ENCODE measurements around the gene RARB. TPM values are rescaled to one million over a fixed set of nuclear protein-coding genes. Genes with fewer than 3 reads are reported as not detected.

The RARB gene
- total RNA-seq, 2 donors from 2014 or later: 21.5 to 21.9 TPM

DNA sequence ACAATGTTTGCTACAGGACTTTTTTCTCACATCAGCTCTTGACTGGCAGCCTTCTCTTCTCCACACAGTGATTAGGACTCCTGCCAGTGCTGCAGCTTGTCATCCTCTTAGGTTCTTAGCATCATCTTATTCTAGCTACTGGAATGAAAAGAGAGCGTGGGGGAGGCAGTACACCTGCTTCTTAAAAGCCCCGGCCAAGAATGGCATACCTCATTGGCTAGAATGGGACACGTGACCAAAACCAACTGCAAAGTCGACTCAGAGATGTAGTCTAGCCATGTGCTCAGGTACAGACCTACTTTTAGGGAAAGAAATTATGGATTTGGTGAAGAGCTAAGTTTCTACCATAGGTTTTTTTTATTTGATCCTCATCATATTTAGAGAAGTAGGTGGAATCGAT is 44.1 kb downstream of the RARB start:
- Histone ChIP-seq H3K4me1 (ENCODE audit: control insufficient read depth, insufficient read depth, low read length) (peaks cover 9% of the 10 kb centered on the region), H3K9me3 (ENCODE audit: control insufficient read depth, low read length) (no peaks in the 10 kb centered on the region), H3K9ac (ENCODE audit: extremely low read depth, low read length, poor library complexity, severe bottlenecking) (no peak overlapping the region), H3K36me3 (ENCODE audit: control insufficient read depth, insufficient read depth, low read length) (peaks cover 13% of the 10 kb centered on the region), H3K4me3 (ENCODE audit: low read length) (no peak overlapping the region), H3K27me3 (ENCODE audit: control insufficient read depth, insufficient read depth, low read length, poor library complexity, severe bottlenecking) (no peaks in the 10 kb centered on the region), H3K27ac (ENCODE audit: low read depth, low read length) (no peak overlapping the region)
- Mint-ChIP-seq H3K9me3 (no peaks in the 10 kb centered on the region), H3K27ac (no peak overlapping the region), H3K4me1 (peaks cover 38% of the 10 kb centered on the region), H3K4me3 (no peak overlapping the region), H3K27me3 (ENCODE audit: insufficient read depth) (no peaks in the 10 kb centered on the region), H3K36me3 (ENCODE audit: low read depth) (peaks cover 6% of the 10 kb centered on the region)
- TF ChIP-seq, protein P1, sequence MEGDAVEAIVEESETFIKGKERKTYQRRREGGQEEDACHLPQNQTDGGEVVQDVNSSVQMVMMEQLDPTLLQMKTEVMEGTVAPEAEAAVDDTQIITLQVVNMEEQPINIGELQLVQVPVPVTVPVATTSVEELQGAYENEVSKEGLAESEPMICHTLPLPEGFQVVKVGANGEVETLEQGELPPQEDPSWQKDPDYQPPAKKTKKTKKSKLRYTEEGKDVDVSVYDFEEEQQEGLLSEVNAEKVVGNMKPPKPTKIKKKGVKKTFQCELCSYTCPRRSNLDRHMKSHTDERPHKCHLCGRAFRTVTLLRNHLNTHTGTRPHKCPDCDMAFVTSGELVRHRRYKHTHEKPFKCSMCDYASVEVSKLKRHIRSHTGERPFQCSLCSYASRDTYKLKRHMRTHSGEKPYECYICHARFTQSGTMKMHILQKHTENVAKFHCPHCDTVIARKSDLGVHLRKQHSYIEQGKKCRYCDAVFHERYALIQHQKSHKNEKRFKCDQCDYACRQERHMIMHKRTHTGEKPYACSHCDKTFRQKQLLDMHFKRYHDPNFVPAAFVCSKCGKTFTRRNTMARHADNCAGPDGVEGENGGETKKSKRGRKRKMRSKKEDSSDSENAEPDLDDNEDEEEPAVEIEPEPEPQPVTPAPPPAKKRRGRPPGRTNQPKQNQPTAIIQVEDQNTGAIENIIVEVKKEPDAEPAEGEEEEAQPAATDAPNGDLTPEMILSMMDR (conservative IDR thresholded peaks at IDR 0.05): no peak
- WGBS, 2 experiments (ENCODE audit: insufficient coverage in 1 of 2, insufficient read length in 1 of 2): 87 to 96% methylated on average over 2 to 5 of the region's 5 CpGs
- no peak for DNase-seq

DNA sequence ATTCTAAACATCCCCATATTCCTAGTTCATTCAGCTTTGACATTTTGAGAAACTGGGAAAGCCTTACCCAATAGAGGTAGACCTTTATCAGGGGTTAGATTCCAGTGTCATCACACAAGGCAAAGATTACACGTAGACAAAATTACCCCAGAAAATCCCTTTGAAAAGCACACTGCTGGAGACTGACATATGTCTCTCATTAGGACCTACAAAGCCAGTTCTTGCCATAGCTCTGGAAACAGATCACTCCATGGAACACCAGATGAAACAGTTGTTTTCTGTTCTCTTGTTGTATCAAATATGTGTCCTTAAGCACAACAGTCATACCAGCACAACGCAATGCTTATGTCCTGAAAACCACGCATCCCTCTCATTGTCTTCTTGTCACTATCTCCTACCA is 44.7 kb downstream of the RARB start:
- H3K9me3 Mint-ChIP-seq: no peaks in the 10 kb centered on the region
- H3K27me3 Mint-ChIP-seq (ENCODE audit: insufficient read depth): no peaks in the 10 kb centered on the region
- no peak overlapping the region for H3K9ac ChIP-seq (ENCODE audit: extremely low read depth, low read length, poor library complexity, severe bottlenecking)
- no peaks in the 10 kb centered on the region for H3K9me3 ChIP-seq (ENCODE audit: control insufficient read depth, low read length)
- TF ChIP-seq, protein P1 (conservative IDR thresholded peaks at IDR 0.05): no peak
- H3K4me1 ChIP-seq (ENCODE audit: control insufficient read depth, insufficient read depth, low read length): peaks cover 9% of the 10 kb centered on the region
- 100% methylated on average over 3 of the region's 3 CpGs; no CpG with 5 or more reads in 1 of the 2 experiments for WGBS, 2 experiments (ENCODE audit: insufficient coverage in 1 of 2, insufficient read length in 1 of 2)
- H3K4me3 Mint-ChIP-seq: no peak overlapping the region
- peaks cover 17% of the 10 kb centered on the region for H3K36me3 ChIP-seq (ENCODE audit: control insufficient read depth, insufficient read depth, low read length)
- H3K27ac Mint-ChIP-seq: no peak overlapping the region
- H3K36me3 Mint-ChIP-seq (ENCODE audit: low read depth): peaks cover 6% of the 10 kb centered on the region
- no peak overlapping the region for H3K27ac ChIP-seq (ENCODE audit: low read depth, low read length)
- H3K4me3 ChIP-seq (ENCODE audit: low read length): no peak overlapping the region
- DNase-seq: no peak
- H3K27me3 ChIP-seq (ENCODE audit: control insufficient read depth, insufficient read depth, low read length, poor library complexity, severe bottlenecking): no peaks in the 10 kb centered on the region
- peaks cover 38% of the 10 kb centered on the region for H3K4me1 Mint-ChIP-seq

DNA sequence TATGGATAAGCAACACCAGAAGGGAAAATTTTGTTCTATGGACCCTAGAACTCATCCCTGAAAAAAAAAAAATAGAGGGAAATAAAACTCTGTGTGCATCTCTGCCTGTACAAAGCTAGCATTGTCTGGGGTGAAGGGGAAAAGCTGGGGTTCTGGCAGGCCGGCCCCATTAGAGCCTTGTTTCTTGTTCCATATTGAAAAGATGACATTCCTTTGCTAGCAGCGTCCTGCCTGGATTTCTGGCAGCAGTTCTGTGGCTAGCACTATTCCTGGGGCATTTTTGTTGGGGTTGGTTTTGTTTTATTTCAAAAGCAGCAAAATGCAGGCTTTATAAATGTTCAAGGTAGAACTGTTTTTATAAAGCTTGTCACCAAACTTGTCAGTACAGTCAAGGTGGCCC is 45.2 kb downstream of the RARB start:
- peaks cover 9% of the 10 kb centered on the region for H3K4me1 ChIP-seq (ENCODE audit: control insufficient read depth, insufficient read depth, low read length)
- H3K27me3 ChIP-seq (ENCODE audit: control insufficient read depth, insufficient read depth, low read length, poor library complexity, severe bottlenecking): no peaks in the 10 kb centered on the region
- peaks cover 38% of the 10 kb centered on the region for H3K4me1 Mint-ChIP-seq
- H3K9ac ChIP-seq (ENCODE audit: extremely low read depth, low read length, poor library complexity, severe bottlenecking): no peak overlapping the region
- no peak for DNase-seq
- no peaks in the 10 kb centered on the region for H3K27me3 Mint-ChIP-seq (ENCODE audit: insufficient read depth)
- H3K36me3 ChIP-seq (ENCODE audit: control insufficient read depth, insufficient read depth, low read length): peaks cover 13% of the 10 kb centered on the region
- peak overlapping the region; percentile 12 for H3K27ac ChIP-seq (ENCODE audit: low read depth, low read length)
- no peak overlapping the region for H3K4me3 Mint-ChIP-seq
- no peaks in the 10 kb centered on the region for H3K9me3 Mint-ChIP-seq
- no peak overlapping the region for H3K4me3 ChIP-seq (ENCODE audit: low read length)
- 91% methylated on average over 2 of the region's 2 CpGs; no CpG with 5 or more reads in 1 of the 2 experiments for whole genome bisulfite sequencing, 2 experiments (ENCODE audit: insufficient coverage in 1 of 2, insufficient read length in 1 of 2)
- peaks cover 6% of the 10 kb centered on the region for H3K36me3 Mint-ChIP-seq (ENCODE audit: low read depth)
- no peak overlapping the region for H3K27ac Mint-ChIP-seq
- no peaks in the 10 kb centered on the region for H3K9me3 ChIP-seq (ENCODE audit: control insufficient read depth, low read length)
- TF ChIP-seq, protein P1 (conservative IDR thresholded peaks at IDR 0.05): no peak
